Measurements from ENCODE around the gene DGKI. TPM values are rescaled to one million over a fixed set of nuclear protein-coding genes. Genes with fewer than 3 reads are reported as not detected.

DGKI gene
- polyA plus RNA-seq, 12 donors: 0.23 to 1.9 (median 0.84) TPM; not detected in 2

DNA sequence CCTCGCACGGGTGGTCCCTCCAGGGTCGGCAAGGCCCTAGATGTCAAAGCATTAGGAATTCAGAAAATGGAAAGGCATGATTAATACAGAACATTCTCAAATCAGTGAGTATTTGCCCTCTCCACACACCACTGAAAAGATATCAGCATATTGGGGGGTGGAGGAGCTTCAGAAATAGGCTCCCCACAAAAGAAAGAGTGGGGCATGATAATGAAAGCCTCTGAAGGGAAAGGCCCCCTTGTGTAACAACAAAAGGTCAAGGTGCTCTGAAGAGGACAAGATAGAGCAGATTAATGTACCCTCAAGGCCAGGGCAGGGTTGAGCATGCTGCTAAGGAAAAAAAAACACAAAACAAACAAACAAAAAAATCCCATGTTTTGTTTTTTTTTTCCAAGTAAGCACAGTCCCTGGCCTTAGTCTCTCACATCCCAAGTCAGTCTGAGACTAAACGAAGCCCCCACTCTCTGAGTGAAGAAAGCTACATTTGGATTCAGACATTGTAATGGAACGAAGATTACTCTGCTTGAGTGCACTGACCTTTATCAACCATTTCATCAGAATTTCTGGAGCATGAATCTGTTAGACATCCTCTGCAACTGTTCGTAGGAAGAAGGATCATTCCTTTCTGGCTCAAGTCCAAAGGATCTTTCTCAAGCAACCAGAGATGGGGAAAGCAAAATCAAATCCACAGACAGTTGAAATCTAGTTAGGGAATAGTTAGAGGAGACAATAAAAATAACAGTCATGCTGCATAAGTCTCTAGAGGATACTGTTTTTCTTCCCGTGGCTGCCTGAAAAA, 27.4 kb upstream of the DGKI start:
- peak; percentile 66 for DNase-seq

DNA sequence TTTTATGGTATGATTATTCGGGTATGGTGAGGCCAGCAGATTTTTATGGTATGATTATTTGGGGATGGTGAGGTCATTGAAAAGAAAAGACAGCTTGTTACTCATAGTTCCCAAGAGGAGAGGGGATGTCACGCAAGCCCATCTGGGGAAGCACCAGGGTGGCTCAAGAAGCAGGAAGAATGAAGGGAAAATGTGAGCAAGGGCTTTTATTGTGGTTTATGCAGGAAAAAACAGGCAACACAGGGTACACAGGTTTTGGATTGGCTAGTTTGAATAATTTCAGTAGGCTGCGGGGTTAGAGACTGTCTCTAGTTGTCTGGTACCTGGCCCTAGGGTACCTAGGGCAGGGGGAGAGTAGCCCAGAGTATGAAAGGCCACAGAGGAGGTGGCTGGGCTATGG, 26.8 kb upstream of the DGKI start:
- no peak for DNase-seq

DNA sequence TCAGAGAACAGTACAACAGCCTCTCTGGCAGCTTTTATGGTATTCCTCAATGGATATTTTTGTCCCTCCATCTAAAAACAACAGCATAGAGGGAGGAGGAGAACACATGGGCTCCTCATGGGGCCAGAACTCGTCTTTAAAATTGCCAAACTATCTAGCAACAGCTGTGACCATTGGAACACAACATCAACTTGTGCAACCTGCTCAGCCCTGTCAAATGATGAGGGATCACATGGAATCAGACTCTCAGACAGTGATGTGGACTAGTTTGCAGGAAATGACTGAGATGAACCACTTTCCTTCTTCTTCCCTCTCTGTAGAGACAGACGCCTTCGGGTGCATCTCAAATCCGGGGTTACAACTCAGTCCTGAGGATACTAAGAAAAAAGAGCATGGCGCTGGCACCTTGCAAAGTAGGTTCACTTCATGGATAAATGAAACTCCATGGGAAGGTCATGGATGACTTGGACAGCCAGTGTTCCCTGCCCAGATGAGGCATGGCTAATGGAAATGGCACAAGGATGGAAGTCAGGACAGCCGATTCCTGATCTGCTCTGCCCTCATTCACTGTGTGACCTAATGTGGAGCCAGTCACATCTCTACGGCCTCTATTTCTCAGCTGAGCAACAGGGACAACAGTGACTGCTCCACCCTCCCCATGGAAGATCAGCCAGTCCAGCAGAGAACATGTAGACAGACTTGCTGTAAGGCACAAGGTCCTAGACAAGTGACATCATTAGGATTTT, 24.6 kb upstream of the DGKI start:
- DNase-seq: no peak

DNA sequence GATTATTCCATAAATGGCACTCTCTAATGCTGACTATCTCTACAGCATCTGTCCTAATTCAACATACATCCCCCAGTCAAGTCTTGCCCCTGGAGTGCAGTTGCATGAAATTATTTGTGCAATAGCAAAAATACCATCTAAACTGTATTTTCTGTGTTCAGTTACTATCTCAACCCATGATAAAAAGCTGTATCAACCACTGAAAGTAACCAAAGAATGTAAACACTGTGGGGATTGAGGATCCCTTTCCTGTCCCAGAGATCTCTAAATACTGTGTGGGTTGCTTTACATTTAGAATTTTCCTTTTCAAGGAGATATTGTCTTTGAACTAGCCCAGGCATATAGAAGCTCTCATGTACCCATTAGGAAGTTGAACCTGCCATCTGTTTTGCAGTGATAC, 23.9 kb upstream of the DGKI start:
- no peak for DNase-seq

DNA sequence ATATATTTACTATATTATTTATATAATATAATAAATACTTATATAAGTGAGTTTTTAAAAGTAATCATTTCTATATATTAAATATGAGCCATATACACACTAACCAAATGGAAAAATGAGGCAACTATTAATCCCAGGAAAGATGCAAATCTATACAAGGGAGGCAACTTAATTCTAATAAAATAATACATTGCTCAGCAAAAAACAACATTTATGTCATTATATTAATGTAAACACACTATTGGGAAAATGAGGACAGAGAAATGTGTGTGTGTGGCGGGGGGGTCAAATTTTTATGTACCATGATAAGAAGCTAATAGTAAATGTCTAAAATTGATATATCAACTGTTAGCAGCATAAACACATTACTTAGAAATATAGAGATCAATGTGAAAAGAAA, 23.3 kb upstream of the DGKI start:
- DNase-seq: no peak

DNA sequence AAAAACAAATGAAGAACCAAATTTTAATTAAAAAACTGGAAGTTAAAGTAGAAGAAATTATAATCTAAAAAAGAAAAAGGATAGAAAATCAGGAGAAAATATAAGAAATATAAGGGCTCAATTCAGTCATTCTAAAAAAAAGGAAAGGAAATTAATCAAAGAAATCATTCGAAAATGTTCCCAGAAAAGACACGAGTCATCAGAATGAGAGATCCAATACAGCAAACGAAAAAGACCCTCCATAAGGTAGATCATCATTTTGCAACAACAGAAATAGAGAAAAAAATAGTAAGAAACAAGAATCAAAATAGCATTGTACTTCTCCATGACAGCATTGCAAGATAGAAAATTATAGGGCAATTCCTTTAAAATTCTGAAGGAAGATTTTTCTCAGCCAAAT, 22.5 kb upstream of the DGKI start:
- no peak for DNase-seq

DNA sequence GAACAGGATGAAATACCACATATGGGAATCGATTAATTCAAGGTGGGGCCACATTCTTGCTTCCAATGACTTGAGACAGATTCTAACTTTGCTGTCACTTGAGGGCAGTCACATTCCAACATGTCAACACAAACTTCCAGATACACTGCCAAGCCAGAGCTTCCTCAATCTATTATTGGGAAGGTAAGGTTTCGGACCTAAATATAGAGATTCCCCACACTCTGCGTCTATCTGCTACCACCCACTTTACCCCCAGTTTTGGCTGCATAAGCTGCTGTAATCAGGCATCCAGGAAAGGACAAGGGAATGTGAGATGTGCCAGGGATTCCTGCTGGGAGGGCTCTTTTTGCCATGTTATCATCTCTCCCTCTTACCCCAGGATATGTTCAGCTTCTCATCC, 20.5 kb upstream of the DGKI start:
- DNase-seq: no peak

DNA sequence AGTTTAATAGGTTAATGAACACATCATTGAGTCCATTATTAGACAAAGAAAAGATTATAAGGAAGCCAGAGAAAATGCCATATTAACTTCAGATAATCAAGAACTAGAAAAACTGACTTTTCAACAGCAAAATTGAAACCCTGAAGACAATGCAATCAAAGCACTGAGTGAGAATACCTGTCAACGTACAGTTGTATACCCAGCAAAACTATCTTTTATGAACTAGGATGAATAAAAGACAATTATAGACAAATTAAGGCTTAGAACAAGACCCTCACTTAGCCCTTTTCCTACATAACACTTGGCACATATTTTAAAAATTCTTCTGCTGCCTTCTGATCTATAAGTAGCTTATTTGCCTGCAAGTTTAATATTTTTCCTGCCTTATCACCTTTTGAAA, 19.0 kb upstream of the DGKI start:
- no peak for DNase-seq

DNA sequence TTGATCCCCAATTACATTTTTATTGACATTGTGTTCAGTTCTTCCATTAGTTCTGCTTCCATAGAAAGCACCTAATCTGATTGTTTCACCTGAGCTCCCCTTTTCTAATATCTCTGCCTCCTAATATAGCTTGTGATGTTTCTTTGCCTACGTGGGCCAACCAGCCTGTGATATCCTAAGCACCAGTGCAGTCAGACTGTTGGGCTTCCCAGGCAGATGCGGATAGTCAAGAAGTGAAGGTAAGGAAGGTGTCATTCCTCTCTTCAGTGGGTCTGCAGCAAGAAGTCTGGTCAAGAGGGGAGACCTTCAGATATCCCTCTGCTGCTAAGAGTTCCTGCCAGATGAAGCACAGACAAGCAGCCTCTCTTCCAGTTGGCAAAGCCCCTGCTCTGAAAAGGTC, 16.2 kb upstream of the DGKI start:
- DNase-seq: no peak

DNA sequence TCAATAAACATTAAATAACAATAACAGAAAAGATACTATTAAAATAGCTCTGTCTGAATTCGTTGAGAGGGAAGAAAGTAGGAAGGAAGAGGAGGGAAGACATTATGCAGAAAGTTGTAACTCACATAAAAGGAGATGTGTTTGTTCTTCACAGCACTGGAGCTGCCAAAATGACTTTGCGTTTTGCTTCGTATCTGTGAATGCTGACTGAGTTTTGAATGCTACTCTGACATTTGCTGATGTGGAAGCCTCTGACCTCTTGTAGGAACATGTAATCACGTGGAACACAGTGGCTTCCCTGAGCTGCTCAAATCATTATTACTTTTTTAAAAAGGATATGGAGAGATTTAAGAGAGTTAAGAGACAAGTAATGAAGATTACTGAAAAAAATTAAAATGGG, 15.6 kb upstream of the DGKI start:
- no peak for DNase-seq

DNA sequence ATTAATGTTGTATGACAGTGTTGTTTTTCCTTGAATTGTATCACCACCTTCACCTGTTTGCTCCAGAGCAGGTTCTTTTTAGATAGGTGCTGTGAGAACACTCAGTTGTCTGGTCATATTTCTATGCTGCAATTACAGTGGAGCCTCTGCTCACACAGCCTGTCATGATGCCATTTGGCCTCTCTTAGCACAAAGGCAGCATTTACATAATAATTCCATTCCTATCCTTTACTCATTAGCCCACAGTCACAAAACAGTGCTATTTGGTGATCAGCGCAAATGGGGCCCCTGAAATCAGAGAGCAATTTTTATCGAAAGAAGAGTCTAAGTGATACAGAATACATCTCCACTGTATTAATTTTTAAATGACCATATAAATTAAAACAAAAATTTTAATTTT, 13.8 kb upstream of the DGKI start:
- DNase-seq: no peak

DNA sequence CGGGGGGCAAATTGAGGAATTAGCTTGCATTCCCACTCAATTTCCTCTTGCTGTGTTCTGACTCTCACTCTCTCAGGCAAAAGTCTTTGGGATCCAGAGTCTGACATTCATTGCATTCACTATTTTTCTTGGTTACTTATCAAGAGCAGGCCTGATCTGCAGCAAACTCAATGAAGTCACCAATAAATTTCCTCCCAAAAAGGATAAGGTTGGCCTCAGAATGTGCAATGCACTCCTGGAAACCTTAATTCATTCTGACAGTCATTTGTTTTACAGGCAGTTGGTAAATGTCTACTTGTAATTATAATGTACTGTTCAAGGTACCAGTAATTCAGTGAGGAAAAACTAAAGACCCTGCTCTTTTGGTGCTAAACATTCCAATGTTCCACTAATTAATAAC, 6.3 kb upstream of the DGKI start:
- no peak for DNase-seq

DNA sequence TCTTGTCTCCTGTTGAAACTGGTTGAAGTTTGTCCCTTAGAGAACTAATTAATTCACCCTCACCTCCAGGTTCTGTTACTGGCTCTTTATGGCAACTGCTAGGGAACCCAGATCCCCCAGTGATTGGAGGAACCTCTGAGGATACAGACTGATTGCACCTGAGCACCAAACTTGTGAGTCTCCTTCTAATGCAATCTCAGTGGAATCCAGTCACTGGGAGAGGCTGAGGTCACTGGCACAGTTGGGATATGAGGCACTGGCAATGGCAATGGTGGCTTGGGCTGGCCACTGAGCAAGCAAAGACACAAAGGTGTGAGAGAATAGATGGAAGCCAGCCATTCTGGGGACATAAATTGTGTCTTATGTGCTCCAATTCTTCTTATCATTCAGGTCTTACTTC, 5.3 kb upstream of the DGKI start:
- no peak for DNase-seq

DNA sequence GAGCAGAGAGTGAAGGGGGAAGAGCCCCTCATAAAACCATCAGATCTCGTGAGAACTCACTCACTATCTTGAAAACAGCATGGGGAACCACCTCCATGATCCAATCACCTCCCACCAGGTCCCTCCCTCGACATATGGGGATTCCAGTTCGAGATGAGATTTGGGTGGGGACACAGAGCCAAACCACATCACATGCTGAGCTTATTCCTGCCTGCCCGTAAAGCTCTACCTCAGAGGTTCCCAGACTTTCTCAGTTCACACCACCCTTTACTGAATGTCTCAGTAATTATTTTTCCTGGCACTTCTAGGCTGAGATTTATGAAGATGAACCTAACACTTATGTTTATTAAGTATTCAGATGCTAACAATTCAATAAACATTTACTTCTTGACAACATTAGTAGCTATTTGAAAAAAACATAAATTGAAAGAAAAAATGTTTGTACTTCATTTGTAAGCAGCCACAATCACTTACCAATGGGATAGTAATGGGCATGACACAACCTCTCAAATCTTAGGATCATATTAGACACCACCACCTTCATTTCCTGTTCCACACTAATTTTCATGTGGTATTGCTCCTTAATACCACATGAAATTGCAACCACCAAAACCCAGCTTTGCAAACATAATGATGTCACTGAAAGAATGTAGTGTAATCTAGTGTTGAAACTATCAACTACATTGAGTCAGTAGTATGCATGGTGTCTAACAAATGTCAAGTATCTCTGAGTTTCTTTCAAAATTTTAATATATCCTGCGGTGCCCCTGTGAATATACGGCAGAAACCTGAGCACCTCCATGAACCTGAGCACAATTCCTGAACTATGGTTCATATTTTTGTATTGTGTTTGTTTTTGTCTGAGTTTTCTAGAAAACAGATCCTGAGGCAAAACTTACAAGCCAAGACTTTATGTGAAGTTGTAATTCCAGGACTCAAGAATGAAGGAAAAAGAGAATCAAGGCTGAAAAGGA, 4.5 kb upstream of the DGKI start:
- DNase-seq: no peak

DNA sequence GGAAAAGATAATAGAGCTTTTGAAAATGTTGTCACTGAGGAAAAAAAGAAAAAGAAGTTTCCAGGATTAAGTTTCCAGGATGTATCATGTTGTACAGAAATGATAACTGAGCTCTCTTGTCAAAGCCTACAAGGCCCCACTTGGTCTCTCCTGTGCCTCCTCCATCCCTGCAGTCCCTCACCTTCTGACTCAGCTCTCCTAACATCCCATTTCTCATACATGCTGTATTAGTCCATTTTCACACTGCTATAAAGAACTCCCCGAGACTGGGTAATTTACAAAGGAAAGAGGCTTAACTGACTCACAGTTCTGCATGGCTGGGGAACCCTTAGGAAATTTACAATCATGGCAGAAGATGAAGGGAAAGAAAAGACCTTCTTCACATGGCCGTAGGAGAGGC, 3.8 kb upstream of the DGKI start:
- no peak for DNase-seq

DNA sequence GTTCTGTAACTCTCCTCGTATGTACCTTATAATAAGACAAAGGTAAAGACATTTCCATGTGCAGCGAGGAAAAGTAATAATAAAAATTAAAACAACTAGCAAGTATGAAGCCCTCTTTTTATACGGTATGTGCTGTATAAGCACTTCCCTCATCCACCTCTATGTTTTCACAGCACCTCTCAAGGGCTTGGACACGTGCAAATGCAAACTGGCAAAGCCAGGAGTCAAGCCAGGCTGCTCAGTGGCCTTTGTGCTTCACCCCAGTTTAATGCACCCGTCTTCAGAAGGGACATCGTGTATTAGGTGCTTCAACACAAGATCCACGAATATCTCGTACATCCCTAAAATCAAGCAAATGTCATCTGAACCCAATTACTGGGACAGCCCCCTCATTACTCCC, 1.3 kb upstream of the DGKI start:
- DNase-seq: no peak

DNA sequence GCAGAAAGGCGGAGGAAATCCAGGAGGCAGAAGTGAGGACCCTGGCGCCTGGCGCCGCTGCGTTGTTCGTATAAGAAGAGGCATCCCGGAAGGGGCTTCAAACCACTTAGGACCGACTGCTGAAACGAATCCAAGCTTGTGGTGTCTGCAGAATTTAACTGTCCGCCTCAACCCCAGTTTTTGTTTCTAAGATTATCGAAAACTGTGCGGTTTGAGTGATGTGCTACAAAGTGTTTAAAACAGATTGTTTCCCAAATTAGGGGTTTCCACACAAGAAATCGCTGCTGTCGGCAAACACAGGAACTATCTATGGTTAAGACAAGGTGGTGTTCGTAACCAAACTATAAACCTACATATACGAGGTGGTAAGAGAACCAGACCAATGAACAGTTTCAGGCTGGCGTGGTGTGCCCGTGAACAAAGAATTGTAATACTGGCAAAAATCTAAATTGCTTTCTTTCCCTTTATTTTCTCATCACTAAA, 835 bp upstream of the DGKI start:
- DNase-seq: no peak

DNA sequence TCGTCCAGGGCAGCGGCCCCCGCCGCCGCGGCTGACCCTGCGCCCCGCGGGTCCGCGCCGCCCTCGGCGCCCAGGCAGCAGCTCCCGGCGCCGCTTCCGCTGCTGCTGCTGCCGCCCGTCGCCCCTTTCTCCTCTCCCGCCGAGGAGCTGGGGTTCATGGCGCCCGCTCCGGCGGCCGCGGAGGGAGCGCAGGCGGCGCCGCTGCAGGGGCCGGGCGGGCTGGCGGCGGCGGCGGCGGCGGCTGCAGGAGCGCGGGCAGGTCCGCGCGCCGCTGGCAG, 286 bp downstream of the DGKI start:
- DNase-seq: no peak

DNA sequence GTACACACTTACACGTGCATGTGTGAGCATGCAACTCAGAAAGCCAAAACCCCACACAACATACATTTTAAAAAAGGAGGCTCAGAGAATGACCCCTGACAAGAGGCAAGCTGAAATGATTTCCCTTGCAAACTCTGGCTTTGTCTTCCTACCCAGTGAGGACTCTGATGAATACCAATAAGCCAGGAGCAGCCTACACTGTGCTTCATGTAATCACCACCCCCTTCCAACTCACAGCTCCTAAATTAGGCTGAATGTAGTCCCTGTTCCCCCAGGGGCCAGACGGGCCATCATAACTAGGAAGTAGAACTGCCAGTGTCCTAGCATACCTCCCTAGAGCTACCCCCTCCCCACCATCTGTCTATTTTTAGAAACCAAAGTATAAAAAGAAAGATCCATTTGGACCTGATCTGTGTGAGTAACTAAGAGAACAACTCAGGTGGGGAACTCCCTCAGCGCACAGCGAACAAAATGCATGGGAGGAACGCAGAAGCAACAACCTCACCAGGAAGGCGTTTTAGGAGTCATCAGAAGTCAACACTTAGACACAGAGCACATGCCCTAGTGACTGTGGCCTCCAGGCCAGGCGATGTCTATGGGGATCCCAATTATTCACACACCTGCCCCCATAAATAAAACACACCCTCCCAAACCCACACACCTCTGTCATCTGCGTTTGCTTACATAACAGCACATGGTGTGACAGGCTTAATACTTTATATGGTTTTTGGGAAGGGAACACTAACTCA, 1.9 kb downstream of the DGKI start:
- DNase-seq: no peak

DNA sequence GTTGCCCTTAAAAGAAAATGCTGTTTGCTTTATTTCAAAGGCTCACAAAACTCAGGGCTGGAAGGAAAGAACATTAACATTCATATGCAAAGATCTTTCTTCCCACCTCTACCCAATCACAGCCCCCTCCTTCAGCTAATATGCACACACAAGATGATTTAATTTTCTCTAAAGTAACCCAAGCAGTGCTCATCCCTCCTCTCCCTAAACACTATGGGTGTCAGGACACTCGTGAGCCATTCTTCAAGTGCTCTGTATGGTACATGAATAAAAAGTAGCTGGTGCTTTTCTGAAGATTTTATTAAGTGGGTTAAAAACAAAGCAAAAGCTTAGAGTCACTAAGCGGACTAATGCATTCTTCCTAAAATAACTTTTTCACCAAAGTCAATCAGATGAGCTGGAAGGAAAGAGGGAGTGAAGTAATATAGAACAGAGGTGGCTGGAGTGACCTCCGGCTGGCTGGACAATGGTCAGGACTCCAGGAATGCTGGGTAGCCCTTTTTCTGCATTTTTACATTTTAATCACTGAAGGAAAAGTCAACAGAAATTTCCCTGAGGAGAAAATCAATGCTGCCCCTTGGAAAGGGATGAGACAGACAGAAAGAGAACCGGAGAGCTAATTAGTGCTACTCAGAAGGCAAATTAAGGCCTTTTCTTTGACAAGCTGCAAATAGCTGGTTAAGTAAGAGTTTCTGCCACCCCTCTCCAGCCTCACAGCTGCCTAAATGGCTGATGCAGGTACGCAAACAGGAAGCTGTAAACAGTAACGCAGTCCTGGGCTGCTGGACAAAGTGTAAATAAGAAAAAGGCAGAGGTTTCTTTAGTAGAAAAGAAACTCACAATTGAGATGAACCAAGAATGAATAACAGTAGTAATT, 6.6 kb downstream of the DGKI start:
- no peak for DNase-seq
